HCT116 (cell line): ENCODE results near the gene BLTP3B. TPM values are rescaled to one million over a fixed set of nuclear protein-coding genes. Genes with fewer than 3 reads are reported as not detected.
"Not testable (repeated sequence)": the region's sequence is repeated elsewhere in the genome, so short reads cannot be mapped to it uniquely, and the experiment has no call there.

Experiments
- ATAC-seq: fragments of 200-7000 bp; cut with Tn5 transposase; 2 replicates; pipeline ENCODE4 v1.9.1; 2020; ENCODE audit warnings: mild to moderate bottlenecking, moderate library complexity
- BruUV-seq: library from RNA; stranded (reverse); fragments of 400-500 nt; replicated peaks from 2 replicates; lab custom pipeline; 2021; lab: Mats Ljungman, UMichigan
- CTCF ChIA-PET: fragments of 300-600 bp; sonication (Branson Sonifier 250); formaldehyde crosslinking; loops from one replicate; lab custom pipeline; 2021; ENCODE audit warnings: antibody characterized with exemption; lab: Charles Lee
- POLR2A ChIA-PET: fragments of 300-600, 350-600 bp; sonication (Branson Sonifier 250); formaldehyde crosslinking; loops from one replicate; lab custom pipeline; 2021; ENCODE audit warnings: antibody characterized with exemption; lab: Charles Lee
- RAD21 ChIA-PET, 2 experiments: fragments of 300-600 bp; sonication (Branson Sonifier 250); formaldehyde crosslinking; loops; one replicate each; lab custom pipeline; 2023; ENCODE audit warnings: low total read pairs in 2 of 2; ENCODE audit not compliant: uncharacterized antibody in 2 of 2, unreplicated experiment in 2 of 2, low non-redundant PET in 1 of 2; lab: Charles Lee
- DNase-seq: peaks from one replicate; pipeline ENCODE4 v3.0.0-alpha.2; 2010; ENCODE audit warnings: low read depth, low spot score
- H2AFZ ChIP-seq: fragments of 200-600 bp; shearing (Covaris generic), sonication (generic); 2 replicates; pipeline ENCODE4 v1.6.1; 2017; ENCODE audit warnings: low read depth, mixed run types, mixed read lengths, antibody characterized with exemption, low read length; ENCODE audit not compliant: poor library complexity, severe bottlenecking
- H3K27ac ChIP-seq: 2 replicates; pipeline ENCODE4 v1.5.1; 2012; ENCODE audit warnings: low read depth, low read length
- H3K27me3 ChIP-seq: fragments of 200-600 bp; sonication (generic); 2 replicates; pipeline ENCODE4 v1.6.1; 2016; ENCODE audit warnings: mixed run types, low read length, mixed read lengths; ENCODE audit not compliant: insufficient read depth
- H3K36me3 ChIP-seq, 2 experiments: fragments of 200-500 bp in 1 of 2; fragments of 200-600 bp in 1 of 2; sonication (Bioruptor generic) in 1 of 2; sonication (generic) in 1 of 2; 2 replicates each; pipeline versions ENCODE4 v1.5.1 to v1.6.1; 2014 to 2016; ENCODE audit warnings: low read length in 2 of 2, inconsistent platforms in 1 of 2, mixed read lengths in 1 of 2, mixed run types in 1 of 2; ENCODE audit not compliant: insufficient read depth in 2 of 2, control insufficient read depth in 1 of 2
- H3K4me1 ChIP-seq, 2 experiments: fragments of 200-600 bp in 1 of 2; sonication (generic) in 1 of 2; 2 replicates each; pipeline versions ENCODE4 v1.5.1 to v1.6.1; 2012 to 2017; ENCODE audit warnings: low read length in 2 of 2, inconsistent platforms in 1 of 2, mild to moderate bottlenecking in 1 of 2, mixed read lengths in 1 of 2, mixed run types in 1 of 2, moderate library complexity in 1 of 2; ENCODE audit not compliant: insufficient read depth in 2 of 2, control insufficient read depth in 1 of 2
- H3K4me2 ChIP-seq: fragments of 200-600 bp; sonication (generic); 2 replicates; pipeline ENCODE4 v1.6.1; 2017; ENCODE audit warnings: mixed run types, low read length, mixed read lengths
- H3K4me3 ChIP-seq, 2 experiments: fragments of 200-600 bp in 1 of 2; sonication (generic) in 1 of 2; replicated peaks in 1 of 2; 2 replicates each; pipeline ENCODE4 v1.5.1; 2011 to 2016; ENCODE audit warnings: low read length in 2 of 2, control low read depth in 1 of 2, low read depth in 1 of 2, mild to moderate bottlenecking in 1 of 2, mixed read lengths in 1 of 2, mixed run types in 1 of 2
- H3K79me2 ChIP-seq: fragments of 200-600 bp; sonication (generic); 2 replicates; pipeline ENCODE4 v1.6.1; 2017; ENCODE audit warnings: mild to moderate bottlenecking, mixed run types, low read length, moderate library complexity, mixed read lengths; ENCODE audit not compliant: insufficient read depth
- H3K9ac ChIP-seq: fragments of 200-600 bp; sonication (generic); 2 replicates; pipeline ENCODE4 v1.6.1; 2016; ENCODE audit warnings: low read length, mixed read lengths
- H3K9me2 ChIP-seq: fragments of 200-600 bp; sonication (generic), shearing (Covaris generic); 2 replicates; pipeline ENCODE4 v1.6.1; 2017; ENCODE audit warnings: mixed run types, mild to moderate bottlenecking, moderate library complexity; ENCODE audit not compliant: insufficient read depth
- H3K9me3 ChIP-seq, 2 experiments: fragments of 200-500 bp in 1 of 2; fragments of 200-600 bp in 1 of 2; sonication (Bioruptor generic) in 1 of 2; sonication (generic) in 1 of 2; 2 replicates each; pipeline ENCODE4 v1.6.1; 2014 to 2017; ENCODE audit warnings: low read length in 2 of 2, mixed read lengths in 2 of 2, inconsistent platforms in 1 of 2, low read depth in 1 of 2, mild to moderate bottlenecking in 1 of 2, mixed run types in 1 of 2, moderate library complexity in 1 of 2; ENCODE audit not compliant: control insufficient read depth in 1 of 2, insufficient read depth in 1 of 2
- H4K20me1 ChIP-seq: fragments of 200-600 bp; sonication (generic), shearing (Covaris generic); 2 replicates; pipeline ENCODE4 v1.6.1; 2017; ENCODE audit warnings: mixed run types, mild to moderate bottlenecking, moderate library complexity; ENCODE audit not compliant: insufficient read depth
- ELF1 ChIP-seq: IDR thresholded peaks from 2 replicates; pipeline ENCODE4 v1.6.1; 2012; ENCODE audit warnings: low read depth, borderline replicate concordance
- EZH2phosphoT487 ChIP-seq: fragments of 200-600 bp; IDR thresholded peaks from 2 replicates; pipeline ENCODE4 v1.6.1; 2018; ENCODE audit warnings: antibody characterized with exemption, borderline replicate concordance
- FOSL1 ChIP-seq: IDR thresholded peaks from 2 replicates; pipeline ENCODE4 v1.6.1; 2012; ENCODE audit warnings: low read depth
- JUND ChIP-seq: IDR thresholded peaks from 2 replicates; pipeline ENCODE4 v1.6.1; 2012
- POLR2AphosphoS5 ChIP-seq: IDR thresholded peaks from 2 replicates; pipeline ENCODE4 v1.6.1; 2011; ENCODE audit warnings: mild to moderate bottlenecking, low read depth, low read length, moderate library complexity
- SIN3A ChIP-seq: IDR thresholded peaks from 2 replicates; pipeline ENCODE4 v1.6.1; 2012; ENCODE audit warnings: low read depth
- SP1 ChIP-seq: IDR thresholded peaks from 2 replicates; pipeline ENCODE4 v1.6.1; 2012; ENCODE audit warnings: low read depth
- SRF ChIP-seq: IDR thresholded peaks from 2 replicates; pipeline ENCODE4 v1.6.1; 2012; ENCODE audit warnings: low read depth
- YY1 ChIP-seq: IDR thresholded peaks from 2 replicates; pipeline ENCODE4 v1.6.1; 2011; ENCODE audit warnings: low read length, low read depth, moderate library complexity, mild to moderate bottlenecking; ENCODE audit not compliant: insufficient replicate concordance; ENCODE audit errors: extremely low read depth
- ZFX ChIP-seq: fragments of 450-650 bp; IDR thresholded peaks from 2 replicates; pipeline ENCODE4 v1.6.1; 2017
- ZNF274 ChIP-seq: fragments of 200-500 bp; sonication (Bioruptor generic); IDR thresholded peaks from 2 replicates; pipeline ENCODE4 v1.6.1; 2014; ENCODE audit warnings: mild to moderate bottlenecking, low read depth, low read length, inconsistent platforms
- intact Hi-C: fragments of 100-400 bp; cut with micrococcal nuclease; formaldehyde crosslinking; loops from 2 replicates; pipeline ENCODE4 v1.10.0; 2022
- total RNA-seq: library from RNA; stranded (reverse); gene quantifications from one replicate; pipeline ENCODE4 v1.2.1, GENCODE V29; 2021; ENCODE audit not compliant: unreplicated experiment
- TF ChIP-seq, protein P1 (sequence below): IDR thresholded peaks from 2 replicates; pipeline ENCODE4 v1.6.1; 2012

BLTP3B gene
- total RNA-seq, 1 experiment from 2014 or later = 24.5 TPM

DNA sequence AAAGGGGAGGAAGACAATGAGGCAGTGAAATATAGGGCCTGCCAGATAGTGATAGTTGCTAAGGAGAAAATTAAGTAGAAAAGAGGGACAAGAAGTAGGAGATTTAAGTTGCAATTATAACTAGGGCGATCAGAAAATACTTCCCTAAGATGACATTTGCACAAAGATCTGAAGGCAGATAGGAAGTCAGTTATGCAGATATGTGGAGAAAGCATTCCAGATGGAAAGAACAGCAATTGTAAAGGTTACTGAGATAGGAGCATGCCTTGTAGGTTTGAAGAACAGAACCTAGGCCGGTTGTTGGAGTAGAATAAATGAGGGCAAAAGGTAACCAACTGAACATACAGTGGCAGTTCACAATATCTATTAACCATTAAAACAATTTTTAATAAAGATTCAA is 36.6 kb upstream of the BLTP3B start (continued):
- no peak for TF ChIP-seq ELF1
- TF ChIP-seq JUND = no peak
- TF ChIP-seq EZH2phosphoT487 = no peak
- no peak for TF ChIP-seq POLR2AphosphoS5
- no peak for TF ChIP-seq ZFX
- no peak for TF ChIP-seq FOSL1
- no peak for TF ChIP-seq ZNF274
- TF ChIP-seq SRF = no peak
- TF ChIP-seq, protein P1, sequence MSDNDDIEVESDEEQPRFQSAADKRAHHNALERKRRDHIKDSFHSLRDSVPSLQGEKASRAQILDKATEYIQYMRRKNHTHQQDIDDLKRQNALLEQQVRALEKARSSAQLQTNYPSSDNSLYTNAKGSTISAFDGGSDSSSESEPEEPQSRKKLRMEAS = no peak
- TF ChIP-seq SIN3A = no peak
- no peak for TF ChIP-seq SP1
- TF ChIP-seq YY1 = no peak
- TF ChIP-seq, all 23 proteins: peak for 0

- H3K79me2 ChIP-seq, H3K4me3 ChIP-seq, BruUV-seq, H3K27ac ChIP-seq, H3K9ac ChIP-seq, H3K27me3 ChIP-seq, H4K20me1 ChIP-seq, DNase-seq, ATAC-seq, H3K9me3 ChIP-seq, H3K4me2 ChIP-seq, H3K9me2 ChIP-seq, H3K36me3 ChIP-seq, RAD21 ChIA-PET, intact Hi-C loops, POLR2A ChIA-PET, H3K4me1 ChIP-seq, CTCF ChIA-PET, H2AFZ ChIP-seq: not testable (repeated sequence)
Measured at GRCh38 chr12:100176493-100176892, 33.8 kb upstream of the BLTP3B start.
